DOHH2 (cell line): Measurements from ENCODE around the gene RAET1E.

Experiments used
- H3F3A ChIP-seq: fragments of 200-600 bp; sonication (generic), shearing (Covaris generic); 2 replicates; pipeline ENCODE4 v1.6.0; 2016; ENCODE audit warnings: antibody characterized with exemption, mild to moderate bottlenecking; ENCODE audit not compliant: control insufficient read depth, insufficient read depth
- H3K27ac ChIP-seq: fragments of 200-600 bp; sonication (generic); 2 replicates; pipeline ENCODE4 v1.5.1; 2014; ENCODE audit warnings: low read depth, mild to moderate bottlenecking, low read length, moderate library complexity
- H3K27me3 ChIP-seq: fragments of 200-600 bp; sonication (generic); 2 replicates; pipeline ENCODE4 v1.6.1; 2014; ENCODE audit warnings: mild to moderate bottlenecking, low read length, mixed read lengths; ENCODE audit not compliant: control insufficient read depth
- H3K36me3 ChIP-seq: fragments of 200-600 bp; sonication (generic); 2 replicates; pipeline ENCODE4 v1.6.1; 2014; ENCODE audit warnings: mild to moderate bottlenecking, low read length, moderate library complexity, mixed read lengths; ENCODE audit not compliant: control insufficient read depth
- H3K4me1 ChIP-seq: fragments of 200-600 bp; sonication (generic); 2 replicates; pipeline ENCODE4 v1.6.1; 2014; ENCODE audit warnings: mild to moderate bottlenecking, low read length, mixed read lengths; ENCODE audit not compliant: control insufficient read depth
- H3K4me2 ChIP-seq: fragments of 200-600 bp; sonication (generic); 2 replicates; pipeline ENCODE4 v1.6.0; 2014; ENCODE audit warnings: mild to moderate bottlenecking, low read length, moderate library complexity
- H3K4me3 ChIP-seq: fragments of 200-600 bp; sonication (generic); 2 replicates; pipeline ENCODE4 v1.5.1; 2014; ENCODE audit warnings: mild to moderate bottlenecking, low read length, mixed read lengths
- H3K79me2 ChIP-seq: fragments of 200-600 bp; sonication (generic); 2 replicates; pipeline ENCODE4 v1.6.1; 2014; ENCODE audit warnings: mild to moderate bottlenecking, low read length, mixed read lengths; ENCODE audit not compliant: control insufficient read depth
- H3K9me2 ChIP-seq: fragments of 200-600 bp; sonication (generic); replicated peaks from 2 replicates; pipeline ENCODE4 v1.6.1; 2014; ENCODE audit warnings: mild to moderate bottlenecking, low read length, mixed read lengths; ENCODE audit not compliant: control insufficient read depth
- H3K9me3 ChIP-seq: fragments of 200-600 bp; sonication (generic); 2 replicates; pipeline ENCODE4 v1.6.1; 2014; ENCODE audit warnings: antibody characterized with exemption, low read length, mixed read lengths; ENCODE audit not compliant: control insufficient read depth, insufficient read depth
- H4K20me1 ChIP-seq: fragments of 200-600 bp; sonication (generic); 2 replicates; pipeline ENCODE4 v1.6.0; 2014; ENCODE audit warnings: low read depth, mild to moderate bottlenecking, antibody characterized with exemption, low read length, moderate library complexity; ENCODE audit not compliant: control insufficient read depth, insufficient read depth
- EZH2phosphoT487 ChIP-seq: fragments of 200-600 bp; sonication (generic); IDR thresholded peaks from 2 replicates; pipeline ENCODE4 v1.6.1; 2017; ENCODE audit warnings: borderline replicate concordance, mild to moderate bottlenecking, antibody characterized with exemption, low read length, moderate library complexity, mixed read lengths
- TF ChIP-seq, protein P1 (sequence below): fragments of 200-600 bp; sonication (generic); IDR thresholded peaks from one replicate; pipeline ENCODE4 v1.5.1; 2014; ENCODE audit warnings: antibody characterized with exemption, mild to moderate bottlenecking, low read depth, low read length; ENCODE audit not compliant: poor library complexity, severe bottlenecking

The RAET1E gene

DNA sequence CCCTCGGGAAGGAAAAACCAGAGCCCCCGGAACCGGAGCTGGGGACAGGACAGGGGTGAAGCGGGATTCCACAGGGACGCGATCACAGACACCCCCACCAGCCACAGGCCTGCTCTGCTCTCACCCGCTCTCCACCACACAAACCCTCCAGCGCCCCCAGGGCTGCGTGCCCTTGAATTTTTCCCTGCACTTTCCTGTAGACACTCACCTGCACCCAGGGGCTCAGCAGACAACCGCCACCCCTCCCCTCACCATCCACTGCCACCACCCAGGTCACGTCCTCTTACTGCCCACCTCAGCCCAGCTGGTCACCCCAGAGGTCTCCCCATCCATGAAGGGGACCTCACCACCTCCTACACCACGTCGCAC lies 44.5 kb upstream of the RAET1E start:
- H3K27me3 ChIP-seq: peaks cover 37% of the 10 kb centered on the region
- TF ChIP-seq, protein P1, sequence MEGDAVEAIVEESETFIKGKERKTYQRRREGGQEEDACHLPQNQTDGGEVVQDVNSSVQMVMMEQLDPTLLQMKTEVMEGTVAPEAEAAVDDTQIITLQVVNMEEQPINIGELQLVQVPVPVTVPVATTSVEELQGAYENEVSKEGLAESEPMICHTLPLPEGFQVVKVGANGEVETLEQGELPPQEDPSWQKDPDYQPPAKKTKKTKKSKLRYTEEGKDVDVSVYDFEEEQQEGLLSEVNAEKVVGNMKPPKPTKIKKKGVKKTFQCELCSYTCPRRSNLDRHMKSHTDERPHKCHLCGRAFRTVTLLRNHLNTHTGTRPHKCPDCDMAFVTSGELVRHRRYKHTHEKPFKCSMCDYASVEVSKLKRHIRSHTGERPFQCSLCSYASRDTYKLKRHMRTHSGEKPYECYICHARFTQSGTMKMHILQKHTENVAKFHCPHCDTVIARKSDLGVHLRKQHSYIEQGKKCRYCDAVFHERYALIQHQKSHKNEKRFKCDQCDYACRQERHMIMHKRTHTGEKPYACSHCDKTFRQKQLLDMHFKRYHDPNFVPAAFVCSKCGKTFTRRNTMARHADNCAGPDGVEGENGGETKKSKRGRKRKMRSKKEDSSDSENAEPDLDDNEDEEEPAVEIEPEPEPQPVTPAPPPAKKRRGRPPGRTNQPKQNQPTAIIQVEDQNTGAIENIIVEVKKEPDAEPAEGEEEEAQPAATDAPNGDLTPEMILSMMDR: no peak
- no peak for TF ChIP-seq EZH2phosphoT487

DNA sequence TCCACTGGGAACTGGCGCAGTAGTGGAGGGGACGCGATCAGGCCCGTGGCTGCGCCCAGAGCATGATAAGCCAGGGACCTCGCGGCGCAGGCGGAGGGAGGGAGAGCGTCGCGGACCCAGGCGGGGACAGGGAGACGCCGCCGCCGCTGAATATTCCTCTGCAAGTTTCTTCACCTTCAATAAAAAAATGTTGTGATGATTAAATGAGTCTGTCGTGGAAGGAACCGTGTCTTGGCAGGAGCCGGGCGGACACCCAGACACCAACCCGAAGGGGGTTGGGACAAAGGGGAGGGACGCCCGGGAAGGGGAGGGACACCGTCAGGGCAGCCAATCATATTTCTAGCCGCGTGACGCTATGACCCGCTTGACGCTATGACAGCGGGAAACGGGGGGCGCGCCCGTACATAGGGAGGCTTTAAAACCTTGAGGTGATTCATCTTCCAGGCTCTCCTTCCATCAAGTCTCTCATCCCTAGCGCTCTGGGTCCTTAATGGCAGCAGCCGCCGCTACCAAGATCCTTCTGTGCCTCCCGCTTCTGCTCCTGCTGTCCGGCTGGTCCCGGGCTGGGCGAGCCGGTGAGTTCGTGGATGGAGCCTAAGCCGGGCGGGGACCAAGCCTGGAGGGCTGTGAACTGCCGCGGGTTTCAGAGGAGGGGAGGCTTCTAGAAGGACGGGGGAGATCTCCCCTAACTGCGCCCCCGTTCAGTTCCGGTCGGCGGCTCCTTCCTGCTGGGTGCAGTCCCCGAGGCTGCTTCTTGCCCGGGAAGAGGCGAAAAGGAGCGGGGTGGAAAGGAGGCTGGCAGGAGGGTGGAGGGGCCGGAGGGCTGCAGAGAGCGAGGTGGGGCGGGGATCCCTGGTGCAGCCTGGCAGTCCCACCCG lies 43.9 kb upstream of the RAET1E start, which contains the start of gene ULBP2:
TSS of gene ULBP2 (plus strand) at position 432 of the 878 bp plus-strand sequence. CDS start at position 491, 59 bp downstream.
- Histone ChIP-seq H3K4me3 (peak within 1 kb of the TSS; percentile 86), H3K79me2 (no peaks in the 10 kb centered on the region), H3K27me3 (peaks cover 43% of the 10 kb centered on the region), H3F3A (no peaks in the 10 kb centered on the region), H3K9me3 (no peaks in the 10 kb centered on the region), H3K9me2 (no peaks in the 10 kb centered on the region), H3K4me2 (peak within 1 kb of the TSS; percentile 96), H3K4me1 (peaks cover 17% of the 10 kb centered on the region), H3K36me3 (no peaks in the 10 kb centered on the region), H3K27ac (no peak within 1 kb of the TSS), H4K20me1 (no peaks in the 10 kb centered on the region)
- TF ChIP-seq, protein P1: no peak
- TF ChIP-seq EZH2phosphoT487: no peak

More for the DNA sequence above, 44.5 kb upstream of the RAET1E start:
- Histone ChIP-seq H3K9me2 (no peaks in the 10 kb centered on the region), H4K20me1 (no peaks in the 10 kb centered on the region), H3K9me3 (no peaks in the 10 kb centered on the region), H3F3A (no peaks in the 10 kb centered on the region), H3K27ac (no peak overlapping the region), H3K4me2 (peak overlapping the region; percentile 96), H3K4me1 (peaks cover 17% of the 10 kb centered on the region), H3K36me3 (no peaks in the 10 kb centered on the region), H3K79me2 (no peaks in the 10 kb centered on the region), H3K4me3 (peak overlapping the region; percentile 86)

DNA sequence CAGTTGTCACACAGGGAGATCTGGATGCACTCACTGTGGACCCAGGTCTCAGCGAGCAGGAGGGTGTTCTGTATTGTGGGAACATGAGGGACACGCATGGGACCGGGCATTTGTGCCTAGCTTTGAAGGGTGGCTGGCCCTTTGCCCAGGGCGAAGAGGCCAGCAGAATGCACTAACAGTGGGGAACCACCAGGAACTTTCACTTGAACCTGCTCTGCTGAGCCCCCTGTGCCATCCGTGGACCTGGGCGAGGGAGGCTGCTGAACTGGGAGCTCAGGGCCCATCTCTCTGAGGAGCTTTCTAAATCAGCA lies 42.7 kb upstream of the RAET1E start:
- peaks cover 17% of the 10 kb centered on the region for H3K4me1 ChIP-seq

More for the DNA sequence above, 42.7 kb upstream of the RAET1E start:
- no peaks in the 10 kb centered on the region for H3K9me2 ChIP-seq
- H3K27me3 ChIP-seq: peaks cover 55% of the 10 kb centered on the region
- H3F3A ChIP-seq: no peaks in the 10 kb centered on the region
- H3K79me2 ChIP-seq: no peaks in the 10 kb centered on the region
- no peak overlapping the region for H3K27ac ChIP-seq
- H4K20me1 ChIP-seq: no peaks in the 10 kb centered on the region
- TF ChIP-seq, protein P1: no peak
- no peak for TF ChIP-seq EZH2phosphoT487
- H3K36me3 ChIP-seq: no peaks in the 10 kb centered on the region
- H3K4me3 ChIP-seq: no peak overlapping the region
- H3K4me2 ChIP-seq: no peak overlapping the region
- H3K9me3 ChIP-seq: no peaks in the 10 kb centered on the region
